Stimulated activated CD8-positive, alpha-beta memory T cell treated with anti-CD3 and anti-CD28 coated beads, Interleukin-12 subunit alpha, Interleukin-12 subunit beta, amount 100 ng/mL, for 4 hours (primary cell): ENCODE measurements around the gene STARD8.

Source experiments
- DNase-seq: peaks from one replicate; pipeline ENCODE4 v3.0.0-alpha.2; 2020; ENCODE audit warnings: low read depth

STARD8 gene

GRCh38 chrX:68693481-68694434, 46.3 kb downstream of the STARD8 start:
- DNase-seq: no peak

- no peak for DNase-seq
Measured at GRCh38 chrX:68694435-68695205, 47.2 kb downstream of the STARD8 start.

- no peak for DNase-seq
Measured at GRCh38 chrX:68695206-68695845, 47.9 kb downstream of the STARD8 start.

- DNase-seq: no peak
Measured at GRCh38 chrX:68696267-68696990, 49.0 kb downstream of the STARD8 start.

DNA sequence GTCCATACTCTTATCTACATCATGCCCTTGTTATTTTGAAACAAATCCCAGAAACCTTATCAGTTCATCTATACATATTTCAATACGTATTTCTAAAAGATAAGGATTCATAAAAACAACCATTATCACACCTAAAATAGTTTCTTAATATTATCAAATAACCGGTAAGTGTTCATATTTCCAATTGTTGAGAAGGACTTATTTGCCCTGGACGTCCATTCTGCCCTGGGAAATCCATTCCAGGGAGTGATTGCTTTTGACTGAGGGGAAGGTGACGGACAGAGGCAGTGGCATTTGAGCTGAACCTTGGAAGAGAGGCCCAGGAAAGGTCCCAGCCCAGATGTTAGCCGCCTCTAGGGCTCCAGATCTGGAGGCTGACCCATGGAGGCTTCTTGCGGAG, 49.6 kb downstream of the STARD8 start:
- no peak for DNase-seq

DNA sequence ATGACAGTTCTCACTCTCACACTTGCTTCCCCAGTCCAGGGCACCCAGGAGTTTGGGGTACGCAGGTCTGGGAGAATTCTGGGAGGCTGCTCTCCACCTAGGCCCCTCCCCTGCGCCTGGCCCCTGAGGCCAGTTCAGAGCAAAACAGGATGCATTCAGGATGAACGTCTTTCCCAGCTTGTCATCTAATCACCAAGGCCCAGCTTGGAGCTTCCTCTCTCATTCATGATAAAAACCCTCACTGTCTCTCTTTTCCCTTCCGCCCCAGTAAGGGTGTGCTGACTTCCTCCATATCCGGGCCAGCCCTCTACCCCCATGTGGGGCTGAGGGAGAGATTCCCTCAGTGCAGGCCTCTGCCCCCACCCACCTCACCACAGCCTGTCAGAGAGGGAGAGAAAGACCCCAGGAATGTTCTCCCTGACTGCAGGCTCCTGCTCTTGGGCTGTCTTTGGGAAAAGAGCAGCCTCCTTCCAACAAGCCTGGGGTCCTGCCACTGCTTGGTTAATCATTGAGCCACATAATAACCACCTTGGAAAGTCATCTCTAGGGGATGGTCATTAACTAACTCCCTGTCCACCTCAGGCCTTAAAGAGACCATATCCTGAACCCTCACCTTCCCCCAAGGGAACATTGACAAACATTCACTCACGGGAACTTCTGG, 50.1 kb downstream of the STARD8 start:
- DNase-seq: no peak

DNA sequence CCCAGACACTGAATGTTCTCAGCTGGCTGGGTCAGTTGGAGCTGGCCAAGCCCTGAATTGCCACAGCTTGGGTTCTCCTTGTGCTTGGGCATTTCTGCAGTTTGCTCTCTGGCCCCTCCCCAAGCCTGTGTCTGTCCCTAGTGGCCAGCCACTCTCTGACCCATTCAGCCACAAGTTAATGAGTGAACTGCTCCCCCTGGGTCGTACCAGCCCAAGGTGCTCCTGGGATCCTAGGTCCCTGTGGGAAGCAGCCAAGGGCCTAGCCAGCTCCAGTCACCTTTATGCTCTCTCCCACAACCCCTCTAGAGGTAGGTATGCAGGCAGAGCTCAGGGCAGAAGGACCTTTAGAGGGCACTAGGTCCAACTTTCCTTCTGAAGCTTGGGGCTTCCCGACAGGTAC, 51.5 kb downstream of the STARD8 start:
- no peak for DNase-seq

DNA sequence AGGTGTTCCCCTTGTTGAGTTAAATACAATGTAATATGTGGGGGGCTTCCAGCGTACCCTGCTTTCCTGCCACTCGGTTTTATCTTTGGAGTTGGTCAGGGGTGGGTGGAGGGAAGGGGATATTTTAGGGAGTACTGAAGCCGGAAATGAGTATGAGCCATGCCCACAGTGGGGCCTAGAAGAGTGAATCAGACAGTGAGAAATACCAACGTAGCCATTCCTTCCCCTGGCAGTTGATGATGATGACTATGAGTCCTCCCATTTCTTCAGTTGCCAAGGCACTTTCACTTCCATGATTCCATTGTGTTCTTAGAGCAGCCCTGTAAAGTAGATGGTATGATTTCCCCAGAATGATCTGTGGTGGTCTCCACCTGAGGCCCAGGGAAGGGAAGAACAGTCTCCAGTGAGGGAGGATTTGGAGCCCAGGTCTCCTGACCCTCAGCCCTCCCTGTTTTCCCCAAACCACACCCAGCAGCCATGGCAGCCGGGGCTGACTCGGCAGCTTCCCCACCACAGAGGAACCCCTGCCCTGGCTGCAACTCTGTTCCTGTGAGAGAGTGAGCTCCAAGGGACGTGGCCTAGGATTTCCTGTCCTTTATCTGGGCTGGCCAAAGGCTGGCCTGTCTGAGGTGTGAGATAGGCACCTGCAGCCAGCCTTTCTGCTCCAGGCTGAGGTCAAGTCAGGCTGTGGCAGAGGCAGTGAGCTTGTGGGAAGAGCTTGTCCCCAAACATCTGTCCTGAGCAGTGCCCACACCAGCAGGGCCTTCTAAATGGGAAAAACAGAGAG, 52.7 kb downstream of the STARD8 start:
- DNase-seq: no peak

- DNase-seq: no peak
Measured at GRCh38 chrX:68703369-68703768, 55.9 kb downstream of the STARD8 start.

GRCh38 chrX:68703846-68704245, 56.4 kb downstream of the STARD8 start:
- no peak for DNase-seq

DNA sequence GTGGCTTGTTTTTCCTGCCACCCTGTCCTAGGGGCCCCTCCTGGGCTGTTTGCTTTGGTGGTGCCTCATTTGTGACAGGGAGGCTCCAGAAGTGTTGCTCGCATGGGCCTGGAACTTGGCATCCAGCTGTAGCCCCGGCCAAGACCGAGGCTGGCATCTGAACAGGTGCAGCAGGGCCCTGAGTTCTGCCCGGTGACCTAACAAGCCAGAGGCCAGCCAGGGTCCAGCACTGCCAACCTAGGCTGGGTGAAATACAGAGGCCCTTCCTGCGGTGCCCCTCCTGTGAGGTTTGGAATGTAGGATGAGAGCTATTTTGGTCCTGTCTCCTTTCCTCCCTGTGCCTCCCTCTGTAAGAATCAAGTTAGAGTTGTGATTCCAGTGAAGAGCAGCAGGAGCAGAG, 58.5 kb downstream of the STARD8 start:
- DNase-seq: no peak

- no peak for DNase-seq
Measured at GRCh38 chrX:68708503-68709290, 61.2 kb downstream of the STARD8 start.

DNA sequence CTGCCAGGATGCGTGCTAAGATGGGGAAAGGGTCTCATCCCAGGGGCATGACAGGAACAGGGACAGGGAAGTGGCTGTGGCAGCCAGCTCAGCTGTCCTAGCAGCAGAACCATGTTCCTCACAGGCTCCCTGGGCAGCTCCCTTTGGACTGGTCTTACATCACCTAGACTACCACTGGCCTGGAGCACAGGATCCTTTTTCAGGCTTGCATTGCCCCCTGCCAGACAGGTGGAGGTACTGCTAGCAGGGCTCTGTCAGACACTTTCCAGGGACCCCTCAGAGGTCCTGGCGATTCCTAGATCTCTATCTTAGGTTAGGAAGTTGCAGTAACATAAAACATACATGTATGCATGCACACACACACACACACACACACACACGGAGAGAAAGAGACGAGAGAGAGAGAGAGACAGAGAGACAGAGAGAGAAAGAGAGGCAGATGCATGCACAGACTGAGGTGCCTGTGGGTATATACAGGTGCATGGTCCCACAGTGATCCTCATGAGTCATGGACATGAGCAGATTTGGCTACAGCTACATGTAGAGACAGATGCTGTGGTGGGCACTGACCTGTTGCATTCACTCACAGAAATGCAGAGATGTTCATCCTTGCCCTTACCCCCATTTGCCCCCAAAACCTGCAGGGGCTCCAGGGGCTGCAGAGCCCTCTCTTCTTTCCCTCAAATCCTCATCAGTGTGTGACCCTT, 63.6 kb downstream of the STARD8 start:
- DNase-seq: no peak

DNA sequence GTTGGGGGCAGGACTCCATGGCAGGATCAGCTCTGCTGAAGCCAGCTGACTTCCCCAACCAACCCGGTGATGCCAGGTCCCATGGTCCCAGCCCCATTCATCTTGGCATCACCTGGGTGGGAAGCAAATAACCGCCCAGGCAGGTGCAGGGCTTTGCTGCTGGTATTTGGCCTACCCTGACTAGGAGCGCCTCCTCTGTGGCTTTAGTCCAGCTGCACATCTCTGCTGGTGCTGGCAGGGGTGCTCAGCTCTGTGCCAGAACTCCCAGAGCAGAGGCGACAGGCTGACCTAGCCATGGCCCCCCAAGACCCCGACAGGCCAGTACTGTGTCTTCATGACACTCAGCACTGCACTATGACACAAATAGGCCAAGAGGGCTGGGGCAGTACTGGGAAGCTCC, 64.4 kb downstream of the STARD8 start:
- no peak for DNase-seq

- DNase-seq: no peak
Measured at GRCh38 chrX:68714856-68715255, 67.4 kb downstream of the STARD8 start.

DNA sequence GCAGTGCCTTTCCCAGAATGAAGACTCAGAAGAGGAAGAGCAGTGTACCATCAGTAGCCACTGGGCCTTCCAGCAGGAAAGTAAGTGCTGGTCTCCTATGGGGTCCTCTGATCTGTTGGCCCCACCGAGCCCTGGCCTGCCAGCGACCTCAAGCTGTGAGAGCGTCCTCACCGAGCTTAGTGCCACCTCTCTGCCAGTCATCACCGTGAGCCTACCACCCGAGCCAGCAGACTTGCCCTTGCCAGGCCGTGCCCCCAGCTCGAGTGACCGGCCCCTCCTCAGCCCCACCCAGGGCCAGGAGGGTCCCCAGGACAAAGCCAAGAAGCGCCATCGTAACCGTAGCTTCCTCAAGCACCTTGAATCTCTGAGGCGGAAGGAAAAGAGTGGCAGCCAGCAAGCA, 69.7 kb downstream of the STARD8 start:
- no peak for DNase-seq

- no peak for DNase-seq
Measured at GRCh38 chrX:68717663-68718442, 70.4 kb downstream of the STARD8 start.

DNA sequence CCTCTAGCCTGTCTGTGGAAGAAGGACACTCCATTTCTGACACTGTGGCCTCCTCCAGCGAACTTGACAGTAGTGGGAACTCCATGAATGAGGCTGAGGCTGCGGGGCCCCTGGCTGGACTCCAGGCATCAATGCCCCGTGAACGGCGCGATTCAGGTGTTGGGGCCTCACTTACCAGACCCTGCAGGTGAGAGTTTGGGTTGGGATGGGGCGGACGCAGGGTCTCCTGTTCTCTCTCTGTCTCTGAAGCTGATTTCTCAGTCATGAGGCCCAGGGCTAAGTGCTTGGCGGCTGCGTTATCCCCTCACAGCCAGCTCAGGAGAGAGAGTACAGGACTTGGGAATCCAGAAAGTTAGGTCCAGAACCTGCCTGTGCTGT, 71.0 kb downstream of the STARD8 start:
- no peak for DNase-seq
